ENCODE data around the gene CYP4A22. TPM values are rescaled to one million over a fixed set of nuclear protein-coding genes. Genes with fewer than 3 reads are reported as not detected.
"Not testable (repeated sequence)": the region's sequence is repeated elsewhere in the genome, so short reads cannot be mapped to it uniquely, and the experiment has no call there.

Gene CYP4A22
- total and polyA plus RNA-seq, 3 experiments from 2014 or later, result not detected

- H3K9me3 ChIP-seq (ENCODE audit: low read length); H3K27ac Mint-ChIP-seq; H3K27ac ChIP-seq (ENCODE audit: low read depth, low read length); DNase-seq; H3K27me3 ChIP-seq (ENCODE audit: insufficient read depth, low read length, poor library complexity, severe bottlenecking); H3K9me3 Mint-ChIP-seq; H3K36me3 ChIP-seq (ENCODE audit: insufficient read depth, low read length); H3K4me1 ChIP-seq (ENCODE audit: insufficient read depth, low read length); H3K4me3 Mint-ChIP-seq; POLR2A ChIA-PET; CTCF ChIA-PET; H3K4me1 Mint-ChIP-seq; H3K36me3 Mint-ChIP-seq; H3K4me3 ChIP-seq (ENCODE audit: low read length): not testable (repeated sequence)
- peaks cover 0 to 26% of the 10 kb centered on the region in 2 donors for H3K27me3 Mint-ChIP-seq
Observed at GRCh38 chr1:47124834-47125233, 12.4 kb upstream of the CYP4A22 start.

DNA sequence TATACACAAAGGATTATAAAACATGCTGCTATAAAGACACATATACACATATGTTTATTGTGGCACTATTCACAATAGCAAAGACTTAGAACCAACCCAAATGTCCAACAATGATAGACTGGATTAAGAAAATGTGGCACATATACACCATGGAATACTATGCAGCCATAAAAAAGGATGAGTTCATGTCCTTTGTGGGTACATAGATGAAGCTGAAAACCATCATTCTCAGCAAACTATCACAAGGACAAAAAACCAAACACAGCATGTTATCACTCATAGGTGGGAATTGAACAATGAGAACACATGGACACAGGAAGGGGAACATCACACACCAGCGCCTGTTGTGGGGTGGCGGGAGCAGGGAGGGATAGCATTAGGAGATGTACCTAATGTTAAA is 10.2 kb upstream of the CYP4A22 start:
- H3K36me3 ChIP-seq (ENCODE audit: insufficient read depth, low read length); H3K9me3 ChIP-seq (ENCODE audit: low read length); H3K4me1 ChIP-seq (ENCODE audit: insufficient read depth, low read length); H3K27ac ChIP-seq (ENCODE audit: low read depth, low read length); POLR2A ChIA-PET; H3K27ac Mint-ChIP-seq; CTCF ChIA-PET; H3K36me3 Mint-ChIP-seq; DNase-seq; H3K4me3 ChIP-seq (ENCODE audit: low read length); H3K4me1 Mint-ChIP-seq; H3K9me3 Mint-ChIP-seq; H3K4me3 Mint-ChIP-seq; H3K27me3 ChIP-seq (ENCODE audit: insufficient read depth, low read length, poor library complexity, severe bottlenecking): not testable (repeated sequence)
- peaks cover 3 to 34% of the 10 kb centered on the region in 2 donors for H3K27me3 Mint-ChIP-seq

DNA sequence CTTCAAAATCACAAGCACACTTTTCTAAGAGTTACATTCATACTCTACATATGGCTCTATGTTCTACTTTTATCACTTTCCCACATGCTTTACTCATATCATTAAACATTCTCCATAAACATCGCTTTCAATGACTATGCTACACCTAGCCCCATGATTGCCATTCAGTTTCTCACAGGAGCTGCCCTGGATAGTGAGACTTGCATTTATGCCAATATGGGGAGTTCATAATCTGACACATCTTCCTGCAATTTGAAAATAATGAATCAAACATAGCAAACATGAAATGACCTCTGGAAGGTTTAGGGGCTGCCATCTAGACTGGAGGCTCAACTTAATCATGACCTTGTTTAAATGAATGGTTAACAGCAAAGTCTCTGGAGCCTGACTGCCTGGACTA is 9.0 kb upstream of the CYP4A22 start:
- Mint-ChIP-seq H3K36me3 (no peaks in the 10 kb centered on the region), H3K4me1 (no peaks in the 10 kb centered on the region), H3K27ac (no peak overlapping the region), H3K9me3 (peaks cover 0 to 7% (median 2%) of the 10 kb centered on the region in 5 donors), H3K27me3 (peaks cover 3 to 31% of the 10 kb centered on the region in 2 donors), H3K4me3 (no peak overlapping the region)
- DNase-seq, result no peak
- no peak overlapping the region for H3K27ac ChIP-seq (ENCODE audit: low read depth, low read length)
- ChIA-PET POLR2A (no interaction called here), CTCF (no interaction called here)
- H3K4me3 ChIP-seq (ENCODE audit: low read length), result no peak overlapping the region
- no peaks in the 10 kb centered on the region for H3K36me3 ChIP-seq (ENCODE audit: insufficient read depth, low read length)
- no peaks in the 10 kb centered on the region for H3K9me3 ChIP-seq (ENCODE audit: low read length)
- H3K27me3 ChIP-seq (ENCODE audit: insufficient read depth, low read length, poor library complexity, severe bottlenecking), result no peaks in the 10 kb centered on the region
- no peaks in the 10 kb centered on the region for H3K4me1 ChIP-seq (ENCODE audit: insufficient read depth, low read length)

- DNase-seq; H3K9me3 Mint-ChIP-seq; CTCF ChIA-PET; H3K36me3 ChIP-seq (ENCODE audit: insufficient read depth, low read length); H3K36me3 Mint-ChIP-seq; H3K27me3 ChIP-seq (ENCODE audit: insufficient read depth, low read length, poor library complexity, severe bottlenecking); H3K4me3 ChIP-seq (ENCODE audit: low read length); H3K4me1 Mint-ChIP-seq; H3K4me1 ChIP-seq (ENCODE audit: insufficient read depth, low read length); H3K4me3 Mint-ChIP-seq; H3K9me3 ChIP-seq (ENCODE audit: low read length); POLR2A ChIA-PET; H3K27ac ChIP-seq (ENCODE audit: low read depth, low read length): not testable (repeated sequence)
- Mint-ChIP-seq H3K27me3 (peaks cover 3 to 31% of the 10 kb centered on the region in 2 donors), H3K27ac (peak overlapping the region in 1 of 8 donors; percentile 79)
Observed at GRCh38 chr1:47128854-47129253, 8.4 kb upstream of the CYP4A22 start.

- H3K4me3 Mint-ChIP-seq; POLR2A ChIA-PET; H3K4me1 ChIP-seq (ENCODE audit: insufficient read depth, low read length); H3K27ac Mint-ChIP-seq; H3K4me3 ChIP-seq (ENCODE audit: low read length); H3K9me3 Mint-ChIP-seq; H3K36me3 Mint-ChIP-seq; H3K36me3 ChIP-seq (ENCODE audit: insufficient read depth, low read length); H3K4me1 Mint-ChIP-seq; CTCF ChIA-PET; H3K27me3 ChIP-seq (ENCODE audit: insufficient read depth, low read length, poor library complexity, severe bottlenecking); H3K27ac ChIP-seq (ENCODE audit: low read depth, low read length); H3K9me3 ChIP-seq (ENCODE audit: low read length); DNase-seq: not testable (repeated sequence)
- H3K27me3 Mint-ChIP-seq, result peaks cover 3 to 36% of the 10 kb centered on the region in 2 donors
Observed at GRCh38 chr1:47129489-47130230, 7.6 kb upstream of the CYP4A22 start.

GRCh38 chr1:47132665-47133064 is 4.6 kb upstream of the CYP4A22 start:
- H3K27ac Mint-ChIP-seq; H3K9me3 ChIP-seq (ENCODE audit: low read length); CTCF ChIA-PET; H3K4me1 ChIP-seq (ENCODE audit: insufficient read depth, low read length); H3K36me3 Mint-ChIP-seq; H3K9me3 Mint-ChIP-seq; H3K27me3 ChIP-seq (ENCODE audit: insufficient read depth, low read length, poor library complexity, severe bottlenecking); H3K27ac ChIP-seq (ENCODE audit: low read depth, low read length); DNase-seq; POLR2A ChIA-PET; H3K4me3 Mint-ChIP-seq; H3K4me3 ChIP-seq (ENCODE audit: low read length); H3K36me3 ChIP-seq (ENCODE audit: insufficient read depth, low read length); H3K4me1 Mint-ChIP-seq: not testable (repeated sequence)
- peaks cover 3 to 31% of the 10 kb centered on the region in 2 donors for H3K27me3 Mint-ChIP-seq

DNA sequence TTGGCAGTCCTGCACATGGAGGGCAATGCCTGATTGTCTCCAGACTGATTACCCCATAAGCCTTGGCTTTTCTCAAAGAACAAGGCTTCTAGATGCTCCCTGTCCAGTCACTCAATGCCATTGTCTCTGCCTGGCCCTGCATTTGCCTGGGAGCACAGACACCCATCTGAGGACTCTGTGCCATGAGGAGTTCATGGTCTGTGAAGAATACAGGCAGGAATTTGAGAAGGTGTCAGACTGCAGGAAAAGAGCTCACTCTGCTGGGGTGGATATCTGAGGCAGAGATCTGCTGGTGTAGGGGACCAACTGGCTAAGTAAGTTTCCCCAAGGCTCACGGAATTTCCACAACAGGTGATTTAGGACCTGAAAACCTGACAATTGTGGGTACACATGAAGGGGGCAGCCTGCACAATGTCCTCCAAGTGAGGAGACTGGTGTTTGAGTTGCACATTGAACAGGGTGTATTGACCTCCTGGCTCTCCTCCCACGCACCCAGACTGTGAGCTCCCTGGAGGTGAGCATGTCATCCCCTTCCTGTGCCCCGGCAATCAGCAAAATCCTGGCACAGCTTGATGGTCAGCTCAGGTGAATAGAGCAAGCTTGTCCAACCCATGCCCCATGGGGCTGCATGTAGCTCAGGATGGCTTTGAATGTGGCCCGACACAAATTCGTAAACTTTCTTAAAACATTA is 829 bp downstream of the CYP4A22 start:
- POLR2A ChIA-PET, result no interaction called here
- DNase-seq, result no peak
- H3K27ac Mint-ChIP-seq, result no peak overlapping the region

GRCh38 chr1:47140358-47140757 is 3.1 kb downstream of the CYP4A22 start:
- H3K4me1 ChIP-seq (ENCODE audit: insufficient read depth, low read length); H3K4me1 Mint-ChIP-seq; H3K4me3 Mint-ChIP-seq; H3K27ac ChIP-seq (ENCODE audit: low read depth, low read length); DNase-seq; CTCF ChIA-PET; H3K9me3 Mint-ChIP-seq; H3K9me3 ChIP-seq (ENCODE audit: low read length); H3K36me3 ChIP-seq (ENCODE audit: insufficient read depth, low read length); H3K27me3 ChIP-seq (ENCODE audit: insufficient read depth, low read length, poor library complexity, severe bottlenecking); H3K36me3 Mint-ChIP-seq; H3K27ac Mint-ChIP-seq; H3K4me3 ChIP-seq (ENCODE audit: low read length); POLR2A ChIA-PET: not testable (repeated sequence)
- H3K27me3 Mint-ChIP-seq, result peaks cover 0 to 26% of the 10 kb centered on the region in 2 donors

More for the DNA sequence above, 829 bp downstream of the CYP4A22 start:
- Histone ChIP-seq H3K27ac (ENCODE audit: low read depth, low read length) (no peak overlapping the region), H3K36me3 (ENCODE audit: insufficient read depth, low read length) (no peaks in the 10 kb centered on the region), H3K27me3 (ENCODE audit: insufficient read depth, low read length, poor library complexity, severe bottlenecking) (no peaks in the 10 kb centered on the region), H3K9me3 (ENCODE audit: low read length) (no peaks in the 10 kb centered on the region), H3K4me1 (ENCODE audit: insufficient read depth, low read length) (no peaks in the 10 kb centered on the region), H3K4me3 (ENCODE audit: low read length) (no peak overlapping the region)
- no peak overlapping the region for H3K4me3 Mint-ChIP-seq
- peaks cover 0 to 32% of the 10 kb centered on the region in 2 donors for H3K27me3 Mint-ChIP-seq
- CTCF ChIA-PET, result no interaction called here
- no peaks in the 10 kb centered on the region for H3K36me3 Mint-ChIP-seq
- H3K9me3 Mint-ChIP-seq, result no peaks in the 10 kb centered on the region
- H3K4me1 Mint-ChIP-seq, result no peaks in the 10 kb centered on the region
